HepG2 (cell line): ENCODE results near the gene STX1B. TPM values are rescaled to one million over a fixed set of nuclear protein-coding genes. Genes with fewer than 3 reads are reported as not detected.

Experiments
- CBX5 ChIP-seq: sonication (generic); formaldehyde crosslinking; IDR thresholded peaks from 2 replicates; pipeline ENCODE4 v1.4.0; 2020; ENCODE audit warnings: missing genetic modification reagents, borderline replicate concordance
- CSRNP1 ChIP-seq: sonication (generic); formaldehyde crosslinking; IDR thresholded peaks from 2 replicates; pipeline ENCODE4 v1.8.1; 2023; ENCODE audit warnings: mild to moderate bottlenecking, missing genetic modification reagents
- DBP ChIP-seq: sonication (generic); formaldehyde crosslinking; IDR thresholded peaks from 2 replicates; pipeline ENCODE4 v1.4.0; 2020; ENCODE audit warnings: missing genetic modification reagents; ENCODE audit errors: not compliant biosample characterization
- FOSL2 ChIP-seq: sonication (generic); formaldehyde crosslinking; IDR thresholded peaks from 2 replicates; pipeline ENCODE4 v1.4.0; 2020; ENCODE audit warnings: missing genetic modification reagents
- HBP1 ChIP-seq: IDR thresholded peaks from 2 replicates; pipeline ENCODE4 v1.6.1; 2016; ENCODE audit warnings: low read depth, control low read depth
- IKZF4 ChIP-seq: sonication (generic); formaldehyde crosslinking; IDR thresholded peaks from 2 replicates; pipeline ENCODE4 v1.5.1; 2020; ENCODE audit warnings: borderline replicate concordance, mild to moderate bottlenecking, low read depth, missing genetic modification reagents; ENCODE audit errors: not compliant biosample characterization
- KDM2A ChIP-seq: sonication (generic); formaldehyde crosslinking; IDR thresholded peaks from 2 replicates; pipeline ENCODE4 v1.4.0; 2020; ENCODE audit warnings: low read depth, missing genetic modification reagents, borderline replicate concordance
- MLX ChIP-seq: IDR thresholded peaks from 2 replicates; pipeline ENCODE4 v1.6.1; 2016
- NFYB ChIP-seq: sonication (generic); formaldehyde crosslinking; IDR thresholded peaks from 2 replicates; pipeline ENCODE4 v1.4.0; 2020; ENCODE audit warnings: missing genetic modification reagents
- PATZ1 ChIP-seq: sonication (generic); formaldehyde crosslinking; IDR thresholded peaks from 2 replicates; pipeline ENCODE4 v1.4.0; 2020; ENCODE audit warnings: missing genetic modification reagents
- PHF8 ChIP-seq: sonication (generic); formaldehyde crosslinking; IDR thresholded peaks from 2 replicates; pipeline ENCODE4 v1.5.0; 2020; ENCODE audit warnings: missing genetic modification reagents
- RBFOX2 ChIP-seq: fragments of 200-400 bp; formaldehyde crosslinking; IDR thresholded peaks from 2 replicates; pipeline ENCODE4 v1.6.1; 2017; ENCODE audit warnings: low read depth, mild to moderate bottlenecking, low read length
- RFXANK ChIP-seq: IDR thresholded peaks from 2 replicates; pipeline ENCODE4 v1.6.1; 2016
- TBX3 ChIP-seq: fragments of 450-650 bp; IDR thresholded peaks from 2 replicates; pipeline ENCODE4 v1.6.1; 2017; ENCODE audit warnings: antibody characterized with exemption, mild to moderate bottlenecking, inconsistent platforms, borderline replicate concordance
- XRCC5 ChIP-seq: fragments of 200-400 bp; formaldehyde crosslinking; optimal IDR thresholded peaks from 2 replicates; pipeline ENCODE3; 2017; ENCODE audit warnings: mild to moderate bottlenecking, low read length
- YY1 ChIP-seq: IDR thresholded peaks from 2 replicates; pipeline ENCODE4 v1.6.1; 2011; ENCODE audit warnings: low read length, low read depth, moderate library complexity, mild to moderate bottlenecking; ENCODE audit not compliant: insufficient read depth, insufficient replicate concordance
- ZBTB49 ChIP-seq: sonication (generic); formaldehyde crosslinking; IDR thresholded peaks from 2 replicates; pipeline ENCODE4 v1.4.0; 2020; ENCODE audit warnings: missing genetic modification reagents, borderline replicate concordance
- ZNF138 ChIP-seq: sonication (generic); formaldehyde crosslinking; IDR thresholded peaks from 2 replicates; pipeline ENCODE4 v1.5.0; 2020; ENCODE audit warnings: mild to moderate bottlenecking, low read depth, missing genetic modification reagents
- ZNF841 ChIP-seq: sonication (generic); formaldehyde crosslinking; IDR thresholded peaks from 2 replicates; pipeline ENCODE4 v1.8.1; 2023; ENCODE audit warnings: missing genetic modification reagents, borderline replicate concordance
- polyA plus RNA-seq, 8 experiments: library from polyadenylated mRNA; depleted of rRNA in 3 of 8; stranded (reverse) in 7 of 8; unstranded in 1 of 8; fragments of >200 nt; fragmentation: Illumina TruSeq in 4 of 8; extraction: Trizol in 4 of 8; gene quantifications; 2 replicates each; pipeline versions ENCODE4 v1.2.1 to v1.2.3, GENCODE V29; 2011 to 2016; ENCODE audit warnings: low read depth in 4 of 8, missing spikeins in 1 of 8, mixed read lengths in 1 of 8; ENCODE audit not compliant: insufficient read depth in 1 of 8
- total RNA-seq, 5 experiments: library from RNA; depleted of rRNA; stranded (reverse); fragments of >200 nt; fragmentation: Illumina TruSeq; extraction: Trizol; gene quantifications; 2 replicates each; pipeline ENCODE4 v1.2.3, GENCODE V29; 2016; ENCODE audit warnings: low read depth in 1 of 5

The STX1B gene
- total and polyA plus RNA-seq, 2 of the 13 experiments (the other 11 are each of a cell fraction or from before 2014, with no cell fraction given) = 2.1 to 3.0 TPM

GRCh38 chr16:30984669-30985400, 25.6 kb downstream of the STX1B start, which contains the start of gene HSD3B7 (continued):
- no peak for TF ChIP-seq ZNF841 (CRISPR knock-in tag)
- no peak for TF ChIP-seq PHF8 (CRISPR knock-in tag)
- 0 out of 2 replicates have a peak, but pooled peaks have one; percentile 41 for TF ChIP-seq RFXANK (CRISPR knock-in tag)
- 0 out of 2 replicates have a peak, but pooled peaks have one; percentile 8 for TF ChIP-seq TBX3
- TF ChIP-seq CBX5 (CRISPR knock-in tag) = peak; percentile 70
- TF ChIP-seq XRCC5 = peak; percentile 91
- peak; percentile 77 for TF ChIP-seq RBFOX2
- 0 out of 2 replicates have a peak, but pooled peaks have one; percentile 7 for TF ChIP-seq MLX (CRISPR knock-in tag)
- peak; percentile 20; the same call in 1 of the 2 replicates for TF ChIP-seq HBP1 (CRISPR knock-in tag)
- peak; percentile 45; the same call in 1 of the 2 replicates for TF ChIP-seq CSRNP1 (CRISPR knock-in tag)
- TF ChIP-seq ZNF138 (CRISPR knock-in tag) = 0 out of 2 replicates have a peak, but pooled peaks have one; percentile 6
- peak; percentile 91 for TF ChIP-seq KDM2A (CRISPR knock-in tag)
- peak; percentile 32; the same call in 1 of the 2 replicates for TF ChIP-seq FOSL2 (CRISPR knock-in tag)
- TF ChIP-seq ZBTB49 (CRISPR knock-in tag) = peak; percentile 45; the same call in 1 of the 2 replicates
- TF ChIP-seq NFYB (CRISPR knock-in tag) = peak; percentile 8; the same call in 1 of the 2 replicates
- peak; percentile 70 for TF ChIP-seq IKZF4
- peak; percentile 39 for TF ChIP-seq DBP (CRISPR knock-in tag)
- TF ChIP-seq YY1 = peak; percentile 63
- peak; percentile 84 for TF ChIP-seq PATZ1
